ENCODE data around the gene DIS3L2.
A peak's percentile ranks its signal among the peaks of the same experiment; 100 is the strongest.
"Not testable (repeated sequence)": the region's sequence is repeated elsewhere in the genome, so short reads cannot be mapped to it uniquely, and the experiment has no call there.

DIS3L2 gene

GRCh38 chr2:232008907-232009638, 47.6 kb downstream of the DIS3L2 start:
- peak; percentile 28 for FAIRE-seq
- no peak for DNase-seq (ENCODE audit: low spot score)

- FAIRE-seq (no peak), DNase-seq (ENCODE audit: low spot score) (no peak)
These were observed 48.2 kb downstream of the DIS3L2 start for GRCh38 chr2:232009639-232010274.

- peak; percentile 88 for DNase-seq (ENCODE audit: low spot score)
- FAIRE-seq: peak; percentile 97
These were observed 52.3 kb downstream of the DIS3L2 start for GRCh38 chr2:232013701-232014353.

- FAIRE-seq: no peak
- DNase-seq (ENCODE audit: low spot score): no peak
These were observed 53.2 kb downstream of the DIS3L2 start for GRCh38 chr2:232014681-232015080.

GRCh38 chr2:232018181-232018580, 56.7 kb downstream of the DIS3L2 start:
- DNase-seq (ENCODE audit: low spot score) (no peak), FAIRE-seq (no peak)

GRCh38 chr2:232022718-232023117, 61.2 kb downstream of the DIS3L2 start:
- FAIRE-seq: no peak

GRCh38 chr2:232023426-232023825, 61.9 kb downstream of the DIS3L2 start:
- no peak for DNase-seq (ENCODE audit: low spot score)
- FAIRE-seq: no peak

More at GRCh38 chr2:232022718-232023117, 61.2 kb downstream of the DIS3L2 start:
- no peak for DNase-seq (ENCODE audit: low spot score)

GRCh38 chr2:232024457-232024856, 62.9 kb downstream of the DIS3L2 start:
- DNase-seq (ENCODE audit: low spot score) (no peak), FAIRE-seq (no peak)

- FAIRE-seq: no peak
- DNase-seq (ENCODE audit: low spot score): no peak
These were observed 65.4 kb downstream of the DIS3L2 start for GRCh38 chr2:232026910-232027309.

- DNase-seq (ENCODE audit: low spot score) (no peak), FAIRE-seq (no peak)
These were observed 66.0 kb downstream of the DIS3L2 start for GRCh38 chr2:232027530-232027929.

- DNase-seq (ENCODE audit: low spot score) (no peak), FAIRE-seq (no peak)
These were observed 66.6 kb downstream of the DIS3L2 start for GRCh38 chr2:232028071-232028470.

- FAIRE-seq (no peak), DNase-seq (ENCODE audit: low spot score) (no peak)
These were observed 67.1 kb downstream of the DIS3L2 start for GRCh38 chr2:232028631-232029030.

GRCh38 chr2:232029346-232029745, 67.8 kb downstream of the DIS3L2 start:
- DNase-seq (ENCODE audit: low spot score) (no peak), FAIRE-seq (no peak)

GRCh38 chr2:232030229-232030628, 68.7 kb downstream of the DIS3L2 start:
- DNase-seq (ENCODE audit: low spot score): no peak
- FAIRE-seq: no peak

GRCh38 chr2:232035292-232035691, 73.8 kb downstream of the DIS3L2 start:
- DNase-seq (ENCODE audit: low spot score); FAIRE-seq: not testable (repeated sequence)

GRCh38 chr2:232036876-232037275, 75.4 kb downstream of the DIS3L2 start:
- not testable (repeated sequence) for FAIRE-seq; DNase-seq (ENCODE audit: low spot score)

- DNase-seq (ENCODE audit: low spot score): no peak
- FAIRE-seq: no peak
These were observed 76.9 kb downstream of the DIS3L2 start for GRCh38 chr2:232038251-232038880.

- DNase-seq (ENCODE audit: low spot score) (no peak), FAIRE-seq (no peak)
These were observed 77.5 kb downstream of the DIS3L2 start for GRCh38 chr2:232038881-232039485.

- DNase-seq (ENCODE audit: low spot score) (no peak), FAIRE-seq (no peak)
These were observed 81.5 kb downstream of the DIS3L2 start for GRCh38 chr2:232042911-232043574.

- FAIRE-seq (no peak), DNase-seq (ENCODE audit: low spot score) (no peak)
These were observed 82.5 kb downstream of the DIS3L2 start for GRCh38 chr2:232043966-232044365.

GRCh38 chr2:232049350-232049749, 87.8 kb downstream of the DIS3L2 start:
- FAIRE-seq: no peak
- no peak for DNase-seq (ENCODE audit: low spot score)
